Measurements from ENCODE around the gene FOXP1.

Gene FOXP1

GRCh38 chr3:71478568-71478967 is 105.0 kb downstream of the FOXP1 start:
- DNase-seq: no peak

GRCh38 chr3:71476950-71477349 is 106.6 kb downstream of the FOXP1 start:
- DNase-seq: no peak

GRCh38 chr3:71469138-71469435 is 114.4 kb downstream of the FOXP1 start:
- DNase-seq: no peak

- DNase-seq: no peak
These were observed 115.0 kb downstream of the FOXP1 start for GRCh38 chr3:71468311-71469137.

GRCh38 chr3:71466483-71466882 is 117.0 kb downstream of the FOXP1 start:
- DNase-seq: no peak

GRCh38 chr3:71465371-71466036 is 118.0 kb downstream of the FOXP1 start:
- no peak for DNase-seq

- DNase-seq: no peak
These were observed 118.9 kb downstream of the FOXP1 start for GRCh38 chr3:71464613-71465012.

- no peak for DNase-seq
These were observed 119.9 kb downstream of the FOXP1 start for GRCh38 chr3:71463617-71464016.

GRCh38 chr3:71462586-71462985 is 120.9 kb downstream of the FOXP1 start:
- no peak for DNase-seq

GRCh38 chr3:71461749-71462483 is 121.6 kb downstream of the FOXP1 start:
- no peak for DNase-seq

- no peak for DNase-seq
These were observed 122.4 kb downstream of the FOXP1 start for GRCh38 chr3:71461114-71461513.

GRCh38 chr3:71458895-71459294 is 124.6 kb downstream of the FOXP1 start:
- no peak for DNase-seq

- DNase-seq: no peak
These were observed 126.7 kb downstream of the FOXP1 start for GRCh38 chr3:71456826-71457225.

- DNase-seq: no peak
These were observed 127.4 kb downstream of the FOXP1 start for GRCh38 chr3:71456156-71456555.

- no peak for DNase-seq
These were observed 128.8 kb downstream of the FOXP1 start for GRCh38 chr3:71454512-71455403.

- DNase-seq: no peak
These were observed 129.6 kb downstream of the FOXP1 start for GRCh38 chr3:71453822-71454511.

GRCh38 chr3:71453319-71453718 is 130.2 kb downstream of the FOXP1 start:
- DNase-seq: no peak

- no peak for DNase-seq
These were observed 131.7 kb downstream of the FOXP1 start for GRCh38 chr3:71451812-71452211.

GRCh38 chr3:71451060-71451459 is 132.5 kb downstream of the FOXP1 start:
- no peak for DNase-seq

- DNase-seq: no peak
These were observed 133.4 kb downstream of the FOXP1 start for GRCh38 chr3:71450162-71450561.

- DNase-seq: no peak
These were observed 135.7 kb downstream of the FOXP1 start for GRCh38 chr3:71447803-71448202.

GRCh38 chr3:71447197-71447596 is 136.3 kb downstream of the FOXP1 start:
- DNase-seq: no peak

All from NCI-H526 treated with DMSO at 0.1 percent for 48 hours (cell line).